Peyer's patch (tissue), 4 donors: ENCODE results near the gene KCP. TPM values are rescaled to one million over a fixed set of nuclear protein-coding genes. Genes with fewer than 3 reads are reported as not detected.
A peak's percentile ranks its signal among the peaks of the same experiment; 100 is the strongest.

Experiments used
- DNase-seq, 3 donors: peaks; one replicate each; pipeline ENCODE4 v3.0.0-alpha.2; 2017 to 2019
- H3K27ac ChIP-seq, 4 donors: fragments of 200-600 bp; sonication (generic); one replicate each; pipeline ENCODE4 v1.5.1; 2016 to 2019
- H3K27me3 ChIP-seq, 2 donors: fragments of 200-600 bp; sonication (generic); one replicate each; pipeline ENCODE4 v1.5.1; 2019
- H3K36me3 ChIP-seq, 3 donors: fragments of 200-600 bp; sonication (generic); one replicate each; pipeline ENCODE4 v1.5.1; 2016 to 2019
- H3K4me1 ChIP-seq, 4 donors: fragments of 200-600 bp; sonication (generic); one replicate each; pipeline ENCODE4 v1.5.1; 2016 to 2019
- H3K4me3 ChIP-seq, 4 donors: fragments of 200-600 bp; sonication (generic); 1 replicate in 3 of 4; 2 replicates in 1 of 4; pipeline ENCODE4 v1.5.1; 2016 to 2019; ENCODE audit warnings: mild to moderate bottlenecking in 1 of 4
- H3K9me3 ChIP-seq, 4 donors: fragments of 200-600 bp; sonication (generic); one replicate each; pipeline ENCODE4 v1.5.1; 2016 to 2019; ENCODE audit warnings: mild to moderate bottlenecking in 1 of 4
- POLR2A ChIP-seq, 2 donors: fragments of 450-650 bp; IDR thresholded peaks; one replicate each; pipeline ENCODE4 v1.5.1; 2017; ENCODE audit warnings: antibody characterized with exemption in 2 of 2, mild to moderate bottlenecking in 2 of 2, moderate library complexity in 2 of 2
- total RNA-seq, 4 donors: library from RNA; depleted of rRNA; stranded (reverse); fragments of >200 nt; gene quantifications; one replicate each; pipeline ENCODE4 v1.1.0, GENCODE V29; 2016
- TF ChIP-seq, protein P1 (sequence below), 6 experiments: fragments of 450-650 bp in 4 of 6; fragments of 200-600 bp in 2 of 6; sonication (generic) in 1 of 6; IDR thresholded peaks; one replicate each; pipeline ENCODE4 v1.5.1; 2017 to 2019; ENCODE audit warnings: antibody characterized with exemption in 6 of 6, mild to moderate bottlenecking in 3 of 6, moderate library complexity in 1 of 6

The KCP gene
- total RNA-seq, 4 donors from 2014 or later = 3.3 to 14.1 (median 6.7) TPM

DNA sequence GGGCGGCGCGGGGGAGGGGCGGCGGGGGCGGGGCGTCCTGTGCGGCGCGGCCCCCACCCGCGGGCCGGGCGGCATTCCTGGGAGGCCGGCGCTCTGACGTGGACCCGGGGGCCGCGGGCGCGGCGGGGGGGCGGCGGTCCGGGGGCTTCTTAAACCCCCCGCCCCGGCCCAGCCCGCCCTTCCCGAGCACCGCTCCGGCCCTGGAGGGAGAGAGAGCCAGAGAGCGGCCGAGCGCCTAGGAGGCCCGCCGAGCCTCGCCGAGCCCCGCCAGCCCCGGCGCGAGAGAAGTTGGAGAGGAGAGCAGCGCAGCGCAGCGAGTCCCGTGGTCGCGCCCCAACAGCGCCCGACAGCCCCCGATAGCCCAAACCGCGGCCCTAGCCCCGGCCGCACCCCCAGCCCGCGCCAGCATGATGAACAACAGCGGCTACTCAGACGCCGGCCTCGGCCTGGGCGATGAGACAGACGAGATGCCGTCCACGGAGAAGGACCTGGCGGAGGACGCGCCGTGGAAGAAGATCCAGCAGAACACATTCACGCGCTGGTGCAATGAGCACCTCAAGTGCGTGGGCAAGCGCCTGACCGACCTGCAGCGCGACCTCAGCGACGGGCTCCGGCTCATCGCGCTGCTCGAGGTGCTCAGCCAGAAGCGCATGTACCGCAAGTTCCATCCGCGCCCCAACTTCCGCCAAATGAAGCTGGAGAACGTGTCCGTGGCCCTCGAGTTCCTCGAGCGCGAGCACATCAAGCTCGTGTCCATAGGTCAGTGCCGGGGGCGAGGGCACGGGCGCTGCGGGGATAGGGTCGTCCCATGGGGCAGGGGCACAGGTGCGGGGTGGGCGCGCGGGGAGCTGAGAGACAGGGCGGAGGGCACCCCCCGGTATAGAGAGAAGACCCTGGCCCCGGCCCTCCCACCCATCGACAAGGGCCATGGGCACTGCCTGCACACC is 80.0 kb downstream of the KCP start, which contains the start of gene FLNC:
Gene FLNC, plus strand, starts transcription at position 176 of the 947 bp plus-strand sequence. Its CDS starts 232 bp downstream, at position 408.
- TF ChIP-seq POLR2A (IDR thresholded peaks at IDR 0.05) = no peak
- TF ChIP-seq, protein P1, sequence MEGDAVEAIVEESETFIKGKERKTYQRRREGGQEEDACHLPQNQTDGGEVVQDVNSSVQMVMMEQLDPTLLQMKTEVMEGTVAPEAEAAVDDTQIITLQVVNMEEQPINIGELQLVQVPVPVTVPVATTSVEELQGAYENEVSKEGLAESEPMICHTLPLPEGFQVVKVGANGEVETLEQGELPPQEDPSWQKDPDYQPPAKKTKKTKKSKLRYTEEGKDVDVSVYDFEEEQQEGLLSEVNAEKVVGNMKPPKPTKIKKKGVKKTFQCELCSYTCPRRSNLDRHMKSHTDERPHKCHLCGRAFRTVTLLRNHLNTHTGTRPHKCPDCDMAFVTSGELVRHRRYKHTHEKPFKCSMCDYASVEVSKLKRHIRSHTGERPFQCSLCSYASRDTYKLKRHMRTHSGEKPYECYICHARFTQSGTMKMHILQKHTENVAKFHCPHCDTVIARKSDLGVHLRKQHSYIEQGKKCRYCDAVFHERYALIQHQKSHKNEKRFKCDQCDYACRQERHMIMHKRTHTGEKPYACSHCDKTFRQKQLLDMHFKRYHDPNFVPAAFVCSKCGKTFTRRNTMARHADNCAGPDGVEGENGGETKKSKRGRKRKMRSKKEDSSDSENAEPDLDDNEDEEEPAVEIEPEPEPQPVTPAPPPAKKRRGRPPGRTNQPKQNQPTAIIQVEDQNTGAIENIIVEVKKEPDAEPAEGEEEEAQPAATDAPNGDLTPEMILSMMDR (IDR thresholded peaks at IDR 0.05) = no peak
- Histone ChIP-seq H3K4me1 (peaks cover 0 to 23% (median 17%) of the 10 kb centered on the region in 4 donors), H3K27ac (peak within 1 kb of the TSS in 3 of 4 donors; percentile 31 to 88 (median 72)), H3K9me3 (no peaks in the 10 kb centered on the region), H3K4me3 (peak within 1 kb of the TSS; percentile 26 to 63 (median 56)), H3K27me3 (peaks cover 0 to 8% of the 10 kb centered on the region in 2 donors), H3K36me3 (no peaks in the 10 kb centered on the region)
- DNase-seq = peak; percentile 34 to 69 (median 64)

DNA sequence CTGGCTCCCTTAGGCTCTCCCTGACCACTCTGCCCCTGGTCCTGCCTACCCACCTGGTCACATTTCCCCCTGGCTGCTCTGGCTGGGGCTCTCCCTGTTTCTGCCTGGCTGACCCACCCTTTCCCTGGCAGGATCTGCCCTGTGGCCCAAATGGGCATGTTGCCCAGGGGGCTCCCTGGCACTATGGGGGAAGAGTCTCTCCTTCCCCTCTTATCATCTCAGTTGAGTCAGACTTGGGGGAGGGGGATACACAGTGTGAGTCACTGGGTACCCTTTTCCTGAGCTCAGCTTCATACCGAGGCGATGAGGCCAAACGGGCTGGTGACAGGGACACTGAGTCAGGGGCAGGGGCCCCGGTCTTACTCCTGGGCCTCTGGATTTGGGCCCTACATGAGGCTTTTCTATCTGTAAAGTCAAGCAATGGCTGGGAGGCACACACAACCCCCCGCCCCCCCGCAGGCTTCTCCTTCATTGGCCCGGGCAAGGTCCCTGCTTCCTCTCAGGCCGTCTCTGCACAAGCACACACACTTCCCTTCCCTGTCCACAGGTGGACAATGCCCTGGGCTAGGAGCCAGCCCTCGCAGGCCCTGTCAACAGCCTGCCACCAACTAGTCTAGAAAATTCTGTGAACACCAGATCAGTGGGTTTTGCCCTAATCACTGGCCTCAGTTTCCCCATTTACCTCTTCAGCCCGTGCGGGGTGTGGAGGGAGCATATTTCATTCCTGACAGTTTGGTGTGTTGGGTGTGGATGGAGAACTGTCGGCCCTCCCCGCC is 80.9 kb downstream of the KCP start:
- Histone ChIP-seq H3K36me3 (no peaks in the 10 kb centered on the region), H3K9me3 (no peaks in the 10 kb centered on the region), H3K4me3 (peak overlapping the region in 3 of 4 donors; percentile 55 to 63 (median 58)), H3K4me1 (peaks cover 0 to 23% (median 17%) of the 10 kb centered on the region in 4 donors), H3K27ac (peak overlapping the region in 2 of 4 donors; percentile 72 to 88), H3K27me3 (peaks cover 0 to 8% of the 10 kb centered on the region in 2 donors)
- TF ChIP-seq, protein P1 (IDR thresholded peaks at IDR 0.05) = no peak
- no peak for TF ChIP-seq POLR2A (IDR thresholded peaks at IDR 0.05)
- peak in 1 of 3 donors; percentile 44 for DNase-seq

GRCh38 chr7:128827971-128828711 is 82.4 kb downstream of the KCP start:
- H3K27ac ChIP-seq = peak overlapping the region in 1 of 4 donors; percentile 60
- TF ChIP-seq, protein P1 (IDR thresholded peaks at IDR 0.05) = no peak
- TF ChIP-seq POLR2A (IDR thresholded peaks at IDR 0.05) = no peak
- H3K9me3 ChIP-seq = no peaks in the 10 kb centered on the region
- no peak overlapping the region for H3K4me3 ChIP-seq
- DNase-seq = no peak
- H3K4me1 ChIP-seq = peaks cover 0 to 23% (median 17%) of the 10 kb centered on the region in 4 donors
- no peaks in the 10 kb centered on the region for H3K36me3 ChIP-seq
- H3K27me3 ChIP-seq = peaks cover 0 to 8% of the 10 kb centered on the region in 2 donors

DNA sequence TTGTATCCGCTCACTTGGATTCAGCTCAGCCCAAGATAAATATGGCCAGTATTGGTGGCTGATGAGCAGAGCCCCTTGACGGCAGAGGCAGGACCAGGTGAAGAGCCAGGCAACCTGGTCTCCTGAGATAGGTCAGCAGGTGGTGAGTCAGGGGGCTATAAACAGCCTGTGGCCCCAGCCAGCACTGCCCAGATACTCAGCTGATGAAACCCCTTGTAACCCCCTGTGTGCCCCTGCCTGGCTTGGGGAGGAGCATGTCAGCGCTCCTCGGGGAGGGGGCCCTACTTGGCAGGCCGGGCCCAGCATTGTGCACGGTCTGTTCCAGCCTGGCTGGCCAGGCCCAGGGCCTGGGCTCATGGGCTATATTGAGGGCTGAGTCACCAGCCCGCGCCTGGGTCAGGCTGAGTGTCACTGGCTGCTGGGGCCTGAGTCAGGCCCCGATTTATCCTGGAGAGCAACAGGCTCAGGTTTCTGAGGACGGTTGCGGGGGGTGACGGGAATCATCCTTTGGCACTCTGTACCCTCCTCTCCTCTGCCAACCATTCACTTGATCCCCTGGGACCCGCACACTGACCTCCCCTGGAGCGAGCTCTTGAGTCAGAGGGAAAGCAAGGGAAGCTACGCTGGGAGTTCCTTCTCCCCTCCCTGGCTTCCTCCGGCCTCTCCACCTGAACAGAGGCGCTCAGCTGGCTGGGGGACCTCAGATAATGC is 83.1 kb downstream of the KCP start:
- Histone ChIP-seq H3K27ac (peak overlapping the region in 1 of 4 donors; percentile 60), H3K4me3 (no peak overlapping the region), H3K36me3 (no peaks in the 10 kb centered on the region), H3K27me3 (peaks cover 0 to 8% of the 10 kb centered on the region in 2 donors), H3K4me1 (peaks cover 0 to 23% (median 17%) of the 10 kb centered on the region in 4 donors), H3K9me3 (no peaks in the 10 kb centered on the region)
- DNase-seq = no peak
- no peak for TF ChIP-seq POLR2A (IDR thresholded peaks at IDR 0.05)
- TF ChIP-seq, protein P1 (IDR thresholded peaks at IDR 0.05) = no peak
